HG03442 (cell line): Measurements from ENCODE around the gene SLC25A10.

Experiments
- ATAC-seq: cut with Tn5 transposase; IDR thresholded peaks from one replicate; pipeline ENCODE4 v1.9.1; 2021; ENCODE audit warnings: mild to moderate bottlenecking, moderate library complexity; ENCODE audit not compliant: unreplicated experiment

Gene SLC25A10

GRCh38 chr17:81686614-81687013, 25.5 kb upstream of the SLC25A10 start:
- no peak for ATAC-seq

DNA sequence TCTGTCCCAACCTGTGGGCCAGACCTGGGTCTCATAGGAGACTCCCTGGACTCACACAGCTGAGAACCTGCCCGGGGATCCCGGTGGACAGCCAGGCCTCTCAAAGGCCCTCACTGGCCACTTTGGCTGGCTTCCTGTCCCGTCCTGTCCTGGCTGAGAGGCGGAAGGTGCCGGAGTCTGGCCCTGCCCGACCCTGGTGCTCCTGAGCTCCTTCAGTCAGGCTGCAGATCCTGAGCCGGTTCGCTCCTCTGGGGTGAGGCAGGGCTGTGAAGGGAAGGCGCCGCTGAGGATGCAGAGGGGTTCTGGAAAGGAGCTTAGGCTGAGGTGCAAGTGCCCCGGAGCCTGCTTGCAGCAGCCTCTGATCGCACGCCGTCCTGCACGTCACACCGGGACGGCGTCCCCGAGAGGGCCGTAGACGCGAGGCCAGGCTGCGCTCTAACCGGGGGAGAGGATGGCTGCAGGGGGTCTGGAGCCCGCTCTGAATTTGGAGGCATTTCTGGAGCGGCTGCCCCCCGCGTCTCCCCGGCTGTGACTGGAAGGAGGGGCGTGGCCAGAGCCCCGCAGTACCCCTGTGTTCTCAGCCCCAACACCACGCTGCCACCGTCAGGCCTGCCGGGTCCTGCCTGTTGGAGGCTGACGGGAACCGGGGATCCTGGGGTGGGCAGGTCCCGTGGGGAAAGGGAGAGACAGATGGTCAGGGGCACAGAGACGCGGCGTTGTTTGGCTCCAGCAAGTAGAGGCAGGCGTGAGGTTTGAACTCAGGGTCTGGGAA, 24.1 kb upstream of the SLC25A10 start:
- no peak for ATAC-seq

GRCh38 chr17:81688616-81689015, 23.5 kb upstream of the SLC25A10 start:
- ATAC-seq, result no peak

DNA sequence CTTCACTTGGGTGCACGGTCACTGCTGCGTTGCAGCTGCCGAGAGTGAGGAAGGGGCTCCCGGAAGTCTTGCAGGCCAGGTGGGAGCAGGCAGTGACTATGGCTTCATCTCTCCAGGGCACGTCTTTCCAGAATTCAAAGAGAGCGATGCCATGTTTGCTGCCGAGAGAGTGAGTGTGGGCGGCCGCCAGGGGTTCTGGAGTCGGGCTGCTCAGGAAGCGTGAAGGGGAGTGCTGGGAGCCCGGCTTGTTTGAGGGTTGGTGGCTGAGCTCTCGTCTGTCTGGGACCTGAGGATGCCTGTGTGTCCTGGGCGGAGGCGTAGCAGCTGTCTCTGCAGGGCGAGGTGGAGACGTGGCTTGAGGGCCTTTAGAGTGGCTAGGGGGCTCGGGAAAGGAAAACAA, 22.0 kb upstream of the SLC25A10 start:
- no peak for ATAC-seq

DNA sequence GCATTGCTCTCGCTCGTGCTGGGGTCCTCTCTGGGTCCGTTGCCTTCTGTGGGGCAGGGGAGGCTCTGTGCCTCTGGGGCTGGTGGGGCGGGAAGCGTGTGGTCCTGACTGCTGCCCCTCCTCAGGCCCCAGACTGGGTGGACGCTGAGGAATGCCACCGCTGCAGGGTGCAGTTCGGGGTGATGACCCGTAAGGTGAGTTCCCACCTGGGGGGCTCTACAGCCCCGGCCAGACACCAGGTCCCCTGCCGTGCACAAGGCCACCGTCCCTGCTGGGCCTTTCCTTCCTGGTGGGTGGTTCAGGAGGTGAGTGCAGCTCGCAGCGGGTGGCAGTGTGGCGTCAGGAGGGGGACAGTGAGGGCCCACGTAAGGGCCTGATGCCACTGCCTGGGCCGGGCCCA, 21.5 kb upstream of the SLC25A10 start:
- ATAC-seq, result no peak

DNA sequence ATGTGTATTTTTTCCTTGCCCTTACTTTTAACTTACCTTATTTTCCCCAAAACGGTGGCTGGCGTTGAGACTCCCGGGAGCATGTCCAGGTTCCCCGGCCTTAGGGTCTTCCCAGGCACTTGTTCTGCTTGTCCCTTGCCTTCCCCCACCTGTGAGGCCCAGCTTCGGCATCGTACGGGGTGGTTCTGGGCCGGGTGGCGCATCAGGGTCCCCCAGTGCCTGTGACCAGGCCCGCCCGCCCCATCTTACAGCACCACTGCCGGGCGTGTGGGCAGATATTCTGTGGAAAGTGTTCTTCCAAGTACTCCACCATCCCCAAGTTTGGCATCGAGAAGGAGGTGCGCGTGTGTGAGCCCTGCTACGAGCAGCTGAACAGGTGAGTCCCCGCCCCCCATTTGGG, 20.9 kb upstream of the SLC25A10 start:
- no peak for ATAC-seq

- no peak for ATAC-seq
Observed at GRCh38 chr17:81691608-81692007, 20.5 kb upstream of the SLC25A10 start.

GRCh38 chr17:81693509-81694210, 18.4 kb upstream of the SLC25A10 start:
- ATAC-seq, result no peak

DNA sequence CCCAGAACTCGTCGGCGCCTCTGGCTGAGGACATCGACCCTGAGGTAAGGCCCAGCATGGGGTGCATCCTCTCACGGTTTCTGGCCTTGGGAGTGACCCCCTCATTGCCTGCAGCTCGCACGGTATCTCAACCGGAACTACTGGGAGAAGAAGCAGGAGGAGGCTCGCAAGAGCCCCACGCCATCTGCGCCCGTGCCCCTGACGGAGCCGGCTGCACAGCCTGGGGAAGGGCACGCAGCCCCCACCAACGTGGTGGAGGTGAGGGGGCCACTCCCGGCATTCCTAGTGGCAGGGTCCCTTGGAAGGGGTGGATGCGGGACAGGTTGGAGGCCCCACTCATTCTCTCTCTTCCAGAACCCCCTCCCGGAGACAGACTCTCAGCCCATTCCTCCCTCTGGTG, 17.3 kb upstream of the SLC25A10 start:
- ATAC-seq, result no peak

GRCh38 chr17:81695211-81695610, 16.9 kb upstream of the SLC25A10 start:
- ATAC-seq, result no peak

- ATAC-seq, result no peak
Observed at GRCh38 chr17:81695801-81696200, 16.3 kb upstream of the SLC25A10 start.

DNA sequence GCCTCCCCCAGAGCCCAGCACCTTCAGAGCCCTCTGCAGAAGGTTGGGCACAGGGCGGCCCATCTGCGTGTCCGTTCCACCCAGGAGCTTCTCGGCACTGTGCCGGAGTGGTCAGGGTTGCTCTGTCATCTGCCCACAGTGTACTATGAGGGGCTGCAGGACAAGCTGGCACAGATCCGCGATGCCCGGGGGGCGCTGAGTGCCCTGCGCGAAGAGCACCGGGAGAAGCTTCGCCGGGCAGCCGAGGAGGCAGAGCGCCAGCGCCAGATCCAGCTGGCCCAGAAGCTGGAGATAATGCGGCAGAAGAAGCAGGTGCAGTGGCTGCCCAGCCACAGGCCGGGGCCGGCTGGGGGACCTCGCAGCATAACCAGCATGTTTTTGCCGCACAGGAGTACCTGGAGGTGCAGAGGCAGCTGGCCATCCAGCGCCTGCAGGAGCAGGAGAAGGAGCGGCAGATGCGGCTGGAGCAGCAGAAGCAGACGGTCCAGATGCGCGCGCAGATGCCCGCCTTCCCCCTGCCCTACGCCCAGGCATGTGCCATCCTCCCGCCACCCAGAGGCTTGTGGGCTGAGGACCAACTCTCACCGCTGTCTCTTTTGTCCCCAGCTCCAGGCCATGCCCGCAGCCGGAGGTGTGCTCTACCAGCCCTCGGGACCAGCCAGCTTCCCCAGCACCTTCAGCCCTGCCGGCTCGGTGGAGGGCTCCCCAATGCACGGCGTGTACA, 15.7 kb upstream of the SLC25A10 start:
- ATAC-seq, result no peak

GRCh38 chr17:81697261-81698044, 14.6 kb upstream of the SLC25A10 start:
- no peak for ATAC-seq

- ATAC-seq, result no peak
Observed at GRCh38 chr17:81700353-81701287, 11.5 kb upstream of the SLC25A10 start.

GRCh38 chr17:81701288-81702071, 10.6 kb upstream of the SLC25A10 start:
- ATAC-seq, result no peak

- peak; percentile 81 for ATAC-seq
Observed at GRCh38 chr17:81702934-81703746, 8.9 kb upstream of the SLC25A10 start, which contains the start of gene MRPL12. Gene MRPL12, plus strand, starts transcription at chr17:81703367. Its CDS starts 135 bp downstream, at chr17:81703502.

- ATAC-seq, result no peak
Observed at GRCh38 chr17:81703747-81704654, 8.1 kb upstream of the SLC25A10 start.
